Cardiac muscle cell (in vitro differentiated cells and primary cell): ENCODE measurements around the gene CD244. TPM values are rescaled to one million over a fixed set of nuclear protein-coding genes. Genes with fewer than 3 reads are reported as not detected.

Experiments used
- DNase-seq, 2 donors: peaks; one replicate each; pipeline versions ENCODE4 v3.0.0 to v3.0.0-alpha.2; 2010 to 2017; ENCODE audit warnings: low read depth in 1 of 2, low spot score in 1 of 2
- H3K27ac ChIP-seq: fragments of 200-600 bp; sonication (generic); 2 replicates; pipeline ENCODE4 v1.5.1; 2016
- H3K27me3 ChIP-seq: fragments of 200-600 bp; sonication (generic); 2 replicates; pipeline ENCODE4 v1.6.0; 2016; ENCODE audit warnings: control low read depth
- H3K36me3 ChIP-seq: fragments of 200-600 bp; sonication (generic); 2 replicates; pipeline ENCODE4 v1.5.1; 2016; ENCODE audit warnings: control low read depth
- H3K4me1 ChIP-seq: fragments of 200-600 bp; sonication (generic); 2 replicates; pipeline ENCODE4 v1.8.1; 2017; ENCODE audit warnings: low read depth, mild to moderate bottlenecking, mixed run types
- H3K4me3 ChIP-seq: fragments of 200-600 bp; sonication (generic); 2 replicates; pipeline ENCODE4 v1.5.1; 2016; ENCODE audit warnings: mild to moderate bottlenecking
- H3K9me3 ChIP-seq: fragments of 200-600 bp; sonication (generic); 2 replicates; pipeline ENCODE4 v1.5.1; 2017; ENCODE audit warnings: low read depth, mild to moderate bottlenecking, control low read depth
- CTCF ChIP-seq: IDR thresholded peaks from 2 replicates; pipeline ENCODE4 v1.5.1; 2012; ENCODE audit warnings: low read depth, mild to moderate bottlenecking, low read length
- polyA plus RNA-seq: library from polyadenylated mRNA; unstranded; fragments of >200 nt; fragmentation: Nextera tagmentation; extraction: Ambion mirVana; gene quantifications from 2 replicates; pipeline ENCODE4 v1.2.1, GENCODE V29; 2016
- total RNA-seq: library from RNA; depleted of rRNA; stranded (reverse); fragments of >200 nt; gene quantifications from 2 replicates; pipeline ENCODE4 v1.2.3, GENCODE V29; 2016

CD244 gene
- total and polyA plus RNA-seq, 2 experiments from 2014 or later, result 0.11 TPM; not detected in 1

DNA sequence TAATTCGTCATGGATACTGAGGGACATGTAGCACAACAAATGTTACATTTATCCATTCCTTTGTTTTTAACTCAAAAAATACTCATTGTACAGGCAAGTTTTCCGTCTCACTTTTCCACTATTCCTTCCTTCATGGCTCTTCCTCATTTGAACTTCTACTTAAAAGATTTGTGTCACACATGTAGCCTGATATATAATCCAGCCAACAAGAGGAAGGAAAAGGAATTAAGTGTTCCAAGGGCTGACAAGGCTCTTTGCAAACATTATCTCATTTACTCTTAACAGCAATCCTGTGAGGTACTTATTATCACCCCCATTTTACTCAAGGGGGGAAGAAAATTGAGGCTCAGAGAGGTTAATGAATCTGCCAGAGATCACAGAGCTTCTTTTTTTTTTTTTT, 22.9 kb downstream of the CD244 start:
- Histone ChIP-seq H3K36me3 (no peaks in the 10 kb centered on the region), H3K9me3 (no peaks in the 10 kb centered on the region), H3K27ac (no peak overlapping the region), H3K4me1 (peaks cover 2% of the 10 kb centered on the region), H3K4me3 (no peak overlapping the region), H3K27me3 (peaks cover 15% of the 10 kb centered on the region)
- no peak for DNase-seq
- TF ChIP-seq CTCF, result no peak

DNA sequence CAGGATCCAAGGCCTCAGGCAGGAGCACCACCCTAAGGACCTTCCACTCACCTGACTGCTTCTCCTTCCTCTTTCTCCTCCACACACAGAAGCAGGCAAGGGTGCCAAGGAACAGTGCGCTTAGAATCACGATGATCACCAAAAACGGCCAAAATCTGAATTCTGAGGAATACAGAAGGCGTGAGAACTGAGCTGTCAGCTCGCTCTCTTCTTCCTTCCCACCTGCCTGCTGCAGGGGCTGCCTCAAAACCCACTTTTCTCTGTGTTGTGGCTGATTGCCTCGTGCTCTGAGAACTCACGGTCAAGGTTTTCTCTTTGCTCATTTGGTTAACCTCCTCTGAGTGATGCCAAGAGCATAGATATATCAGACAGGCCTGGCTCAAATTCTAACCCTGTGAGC, 23.8 kb downstream of the CD244 start:
- peaks cover 15% of the 10 kb centered on the region for H3K27me3 ChIP-seq
- H3K9me3 ChIP-seq, result no peaks in the 10 kb centered on the region
- no peak overlapping the region for H3K27ac ChIP-seq
- no peak for DNase-seq
- TF ChIP-seq CTCF, result no peak
- no peak overlapping the region for H3K4me3 ChIP-seq
- H3K4me1 ChIP-seq, result no peaks in the 10 kb centered on the region
- H3K36me3 ChIP-seq, result no peaks in the 10 kb centered on the region

- Histone ChIP-seq H3K27ac (no peak overlapping the region), H3K36me3 (no peaks in the 10 kb centered on the region)
- peak in 1 of 2 donors; percentile 45 for DNase-seq
Measured at GRCh38 chr1:160837558-160838205, 25.0 kb downstream of the CD244 start.

GRCh38 chr1:160836981-160837557, 25.6 kb downstream of the CD244 start:
- peak in 1 of 2 donors; percentile 65 for DNase-seq
- no peak overlapping the region for H3K4me3 ChIP-seq
- TF ChIP-seq CTCF, result no peak
- no peaks in the 10 kb centered on the region for H3K36me3 ChIP-seq
- H3K27me3 ChIP-seq, result peaks cover 15% of the 10 kb centered on the region
- peaks cover 4% of the 10 kb centered on the region for H3K4me1 ChIP-seq
- H3K9me3 ChIP-seq, result no peaks in the 10 kb centered on the region
- no peak overlapping the region for H3K27ac ChIP-seq

More at GRCh38 chr1:160837558-160838205, 25.0 kb downstream of the CD244 start:
- Histone ChIP-seq H3K4me3 (no peak overlapping the region), H3K27me3 (peaks cover 15% of the 10 kb centered on the region), H3K9me3 (no peaks in the 10 kb centered on the region), H3K4me1 (no peaks in the 10 kb centered on the region)
- TF ChIP-seq CTCF, result no peak

DNA sequence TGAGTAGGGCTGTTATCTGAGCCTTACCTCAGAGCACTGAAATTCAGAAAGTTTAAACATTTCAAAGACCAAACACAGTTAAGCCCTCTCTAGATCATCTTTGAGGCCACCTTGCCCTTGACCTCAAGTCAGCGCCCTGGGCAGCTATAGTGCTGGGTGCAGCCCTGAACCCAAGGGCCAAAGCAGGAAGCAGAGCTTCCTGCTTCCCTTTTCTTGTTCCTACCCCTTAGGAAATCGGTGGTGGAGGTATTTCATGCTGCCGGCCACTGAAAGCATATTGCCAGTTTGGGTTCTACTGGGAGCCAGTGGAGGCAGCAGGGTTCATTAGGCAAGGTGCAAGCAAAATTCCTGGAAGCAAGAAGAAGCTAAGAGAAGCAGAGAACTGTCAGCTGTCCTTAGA, 26.1 kb downstream of the CD244 start:
- peaks cover 15% of the 10 kb centered on the region for H3K27me3 ChIP-seq
- H3K4me1 ChIP-seq, result peaks cover 7% of the 10 kb centered on the region
- H3K4me3 ChIP-seq, result no peak overlapping the region
- no peaks in the 10 kb centered on the region for H3K9me3 ChIP-seq
- DNase-seq, result no peak
- no peak overlapping the region for H3K27ac ChIP-seq
- no peak for TF ChIP-seq CTCF
- H3K36me3 ChIP-seq, result no peaks in the 10 kb centered on the region
